Measurements from ENCODE around the gene AMPD2.

AMPD2 gene

GRCh38 chr1:109619576-109620400, at the start of gene AMPD2, which contains the start of gene GNAT2:
TSS of gene AMPD2 (plus strand) at chr1:109619837. CDS start at chr1:109621176, 1,339 bp downstream.
TSS of gene GNAT2 (minus strand) at chr1:109619616. CDS start at chr1:109612870, 6,746 bp downstream.
- in situ Hi-C loops (cut with MboI; ENCODE audit: low sequenced_read_pairs), result loop anchor here (10.0 kb wide), 1 partner anchor 75 kb away; the partner anchor contains the start of gene GNAI3

- in situ Hi-C loops (cut with MboI; ENCODE audit: low sequenced_read_pairs), result no loop called here
Observed at GRCh38 chr1:109570414-109570813, 49.2 kb upstream of the AMPD2 start.

- in situ Hi-C loops (cut with MboI; ENCODE audit: low sequenced_read_pairs), result no loop called here
Observed at GRCh38 chr1:109573785-109574184, 45.9 kb upstream of the AMPD2 start.

GRCh38 chr1:109578947-109579443, 40.6 kb upstream of the AMPD2 start:
- in situ Hi-C loops (cut with MboI; ENCODE audit: low sequenced_read_pairs), result no loop called here

- in situ Hi-C loops (cut with MboI; ENCODE audit: low sequenced_read_pairs), result no loop called here
Observed at GRCh38 chr1:109579491-109579890, 40.1 kb upstream of the AMPD2 start.

- in situ Hi-C loops (cut with MboI; ENCODE audit: low sequenced_read_pairs), result no loop called here
Observed at GRCh38 chr1:109582021-109582420, 37.6 kb upstream of the AMPD2 start.

- in situ Hi-C loops (cut with MboI; ENCODE audit: low sequenced_read_pairs), result no loop called here
Observed at GRCh38 chr1:109584766-109585165, 34.9 kb upstream of the AMPD2 start.

GRCh38 chr1:109586055-109586454, 33.6 kb upstream of the AMPD2 start:
- in situ Hi-C loops (cut with MboI; ENCODE audit: low sequenced_read_pairs), result no loop called here

- in situ Hi-C loops (cut with MboI; ENCODE audit: low sequenced_read_pairs), result no loop called here
Observed at GRCh38 chr1:109589177-109589576, 30.5 kb upstream of the AMPD2 start.

GRCh38 chr1:109589679-109590078, 30.0 kb upstream of the AMPD2 start:
- in situ Hi-C loops (cut with MboI; ENCODE audit: low sequenced_read_pairs), result no loop called here

- in situ Hi-C loops (cut with MboI; ENCODE audit: low sequenced_read_pairs), result no loop called here
Observed at GRCh38 chr1:109592916-109593315, 26.7 kb upstream of the AMPD2 start.

GRCh38 chr1:109595531-109595930, 24.1 kb upstream of the AMPD2 start:
- in situ Hi-C loops (cut with MboI; ENCODE audit: low sequenced_read_pairs), result no loop called here

- in situ Hi-C loops (cut with MboI; ENCODE audit: low sequenced_read_pairs), result no loop called here
Observed at GRCh38 chr1:109598156-109598555, 21.5 kb upstream of the AMPD2 start.

GRCh38 chr1:109598655-109599054, 21.0 kb upstream of the AMPD2 start:
- in situ Hi-C loops (cut with MboI; ENCODE audit: low sequenced_read_pairs), result no loop called here

- in situ Hi-C loops (cut with MboI; ENCODE audit: low sequenced_read_pairs), result no loop called here
Observed at GRCh38 chr1:109603229-109603628, 16.4 kb upstream of the AMPD2 start.

- in situ Hi-C loops (cut with MboI; ENCODE audit: low sequenced_read_pairs), result no loop called here
Observed at GRCh38 chr1:109605381-109605780, 14.3 kb upstream of the AMPD2 start.

GRCh38 chr1:109609881-109610280, 9.8 kb upstream of the AMPD2 start:
- in situ Hi-C loops (cut with MboI; ENCODE audit: low sequenced_read_pairs), result no loop called here

- in situ Hi-C loops (cut with MboI; ENCODE audit: low sequenced_read_pairs), result no loop called here
Observed at GRCh38 chr1:109610609-109611307, 8.9 kb upstream of the AMPD2 start.

- in situ Hi-C loops (cut with MboI; ENCODE audit: low sequenced_read_pairs), result no loop called here
Observed at GRCh38 chr1:109611308-109611990, 8.2 kb upstream of the AMPD2 start.

GRCh38 chr1:109613361-109614147, 6.1 kb upstream of the AMPD2 start:
- in situ Hi-C loops (cut with MboI; ENCODE audit: low sequenced_read_pairs), result no loop called here
